Activated B cell treated with CpG ODN at 0.5 μM for 24 hours (primary cell): ENCODE results near the gene HDAC4. TPM values are rescaled to one million over a fixed set of nuclear protein-coding genes. Genes with fewer than 3 reads are reported as not detected.

Experiments
- ATAC-seq: fragments of 200-7000 bp; cut with Tn5 transposase; one replicate; pipeline ENCODE4 v1.10.0; 2021; ENCODE audit warnings: low read depth, mild to moderate bottlenecking, moderate library complexity
- CTCF ChIA-PET: fragments of 350-600 bp; sonication (Branson Sonifier 250); formaldehyde crosslinking; loops from one replicate; lab custom pipeline; 2021; ENCODE audit warnings: antibody characterized with exemption; lab: Charles Lee
- POLR2A ChIA-PET: fragments of 350-600 bp; sonication (Branson Sonifier 250); formaldehyde crosslinking; loops from one replicate; lab custom pipeline; 2021; ENCODE audit warnings: antibody characterized with exemption; lab: Charles Lee
- DNase-seq: peaks from one replicate; pipeline ENCODE4 v3.0.0; 2022
- H3K27ac Mint-ChIP-seq: one replicate; pipeline ENCODE4 v1.8.0; 2020; ENCODE audit warnings: mixed read lengths
- H3K27me3 Mint-ChIP-seq: one replicate; pipeline ENCODE4 v1.8.0; 2021; ENCODE audit warnings: mixed read lengths
- H3K36me3 Mint-ChIP-seq: one replicate; pipeline ENCODE4 v1.8.0; 2021; ENCODE audit warnings: low read depth, mixed read lengths
- H3K4me1 Mint-ChIP-seq: one replicate; pipeline ENCODE4 v1.8.0; 2021; ENCODE audit warnings: mixed read lengths
- H3K4me3 Mint-ChIP-seq: one replicate; pipeline ENCODE4 v1.8.0; 2020; ENCODE audit warnings: mild to moderate bottlenecking, mixed read lengths
- H3K9me3 Mint-ChIP-seq: one replicate; pipeline ENCODE4 v1.8.0; 2020; ENCODE audit warnings: mixed read lengths
- CTCF ChIP-seq: fragments of 200-600 bp; IDR thresholded peaks from one replicate; pipeline ENCODE4 v1.8.0; 2022; ENCODE audit warnings: antibody characterized with exemption, mild to moderate bottlenecking
- intact Hi-C: fragments of 100-400 bp; cut with micrococcal nuclease; formaldehyde crosslinking; loops from one replicate; pipeline ENCODE4 v1.15.1; 2024
- total RNA-seq: library from RNA; stranded (reverse); gene quantifications from 2 replicates; pipeline ENCODE4 v1.2.3, GENCODE V29; 2022

Gene HDAC4
- total RNA-seq, 1 donor from 2014 or later = 31.9 TPM

GRCh38 chr2:239002954-239003623 is 397.7 kb downstream of the HDAC4 start:
- TF ChIP-seq CTCF = no peak
- Mint-ChIP-seq H3K27me3 (peaks cover 14% of the 10 kb centered on the region), H3K9me3 (peaks cover 10% of the 10 kb centered on the region), H3K27ac (no peak overlapping the region), H3K4me3 (no peak overlapping the region), H3K36me3 (no peaks in the 10 kb centered on the region), H3K4me1 (no peaks in the 10 kb centered on the region)
- ChIA-PET POLR2A (no interaction called here), CTCF (no interaction called here)
- ATAC-seq (no peak), DNase-seq (no peak)
- intact Hi-C loops = no loop called here

GRCh38 chr2:239002591-239002953 is 398.2 kb downstream of the HDAC4 start:
- ChIA-PET CTCF (no interaction called here), POLR2A (no interaction called here)
- Mint-ChIP-seq H3K36me3 (no peaks in the 10 kb centered on the region), H3K27ac (no peak overlapping the region), H3K4me1 (no peaks in the 10 kb centered on the region), H3K9me3 (peaks cover 10% of the 10 kb centered on the region), H3K4me3 (no peak overlapping the region), H3K27me3 (peaks cover 12% of the 10 kb centered on the region)
- no peak for ATAC-seq
- no peak for DNase-seq
- intact Hi-C loops = no loop called here
- TF ChIP-seq CTCF = no peak

GRCh38 chr2:239001794-239002193 is 399.0 kb downstream of the HDAC4 start:
- Mint-ChIP-seq H3K27ac (no peak overlapping the region), H3K36me3 (no peaks in the 10 kb centered on the region), H3K4me3 (no peak overlapping the region), H3K27me3 (peaks cover 12% of the 10 kb centered on the region), H3K4me1 (no peaks in the 10 kb centered on the region), H3K9me3 (peaks cover 10% of the 10 kb centered on the region)
- TF ChIP-seq CTCF = no peak
- no peak for ATAC-seq
- ChIA-PET CTCF (no interaction called here), POLR2A (no interaction called here)
- intact Hi-C loops = no loop called here
- DNase-seq = no peak

- ChIA-PET CTCF (no interaction called here), POLR2A (no interaction called here)
- Mint-ChIP-seq H3K27me3 (peaks cover 7% of the 10 kb centered on the region), H3K4me3 (no peak overlapping the region), H3K36me3 (no peaks in the 10 kb centered on the region), H3K9me3 (peaks cover 10% of the 10 kb centered on the region), H3K4me1 (no peaks in the 10 kb centered on the region), H3K27ac (no peak overlapping the region)
- TF ChIP-seq CTCF = no peak
- ATAC-seq = no peak
- no peak for DNase-seq
- intact Hi-C loops = no loop called here
Measured at GRCh38 chr2:239000500-239001073, 400.2 kb downstream of the HDAC4 start.

GRCh38 chr2:239000089-239000488 is 400.7 kb downstream of the HDAC4 start:
- H3K4me3 Mint-ChIP-seq = no peak overlapping the region
- H3K36me3 Mint-ChIP-seq = no peaks in the 10 kb centered on the region
- TF ChIP-seq CTCF = no peak
- H3K4me1 Mint-ChIP-seq = no peaks in the 10 kb centered on the region
- CTCF ChIA-PET = no interaction called here
- peaks cover 7% of the 10 kb centered on the region for H3K27me3 Mint-ChIP-seq
- intact Hi-C loops = no loop called here
- H3K9me3 Mint-ChIP-seq = peaks cover 10% of the 10 kb centered on the region
- no peak for DNase-seq
- H3K27ac Mint-ChIP-seq = no peak overlapping the region
- POLR2A ChIA-PET = no interaction called here
- ATAC-seq = no peak
